HuH-7.5 (cell line): ENCODE data around the gene WRAP73.

Source experiments
- DNase-seq: peaks from one replicate; pipeline ENCODE4 v3.0.0; 2011; ENCODE audit warnings: low spot score

WRAP73 gene

DNA sequence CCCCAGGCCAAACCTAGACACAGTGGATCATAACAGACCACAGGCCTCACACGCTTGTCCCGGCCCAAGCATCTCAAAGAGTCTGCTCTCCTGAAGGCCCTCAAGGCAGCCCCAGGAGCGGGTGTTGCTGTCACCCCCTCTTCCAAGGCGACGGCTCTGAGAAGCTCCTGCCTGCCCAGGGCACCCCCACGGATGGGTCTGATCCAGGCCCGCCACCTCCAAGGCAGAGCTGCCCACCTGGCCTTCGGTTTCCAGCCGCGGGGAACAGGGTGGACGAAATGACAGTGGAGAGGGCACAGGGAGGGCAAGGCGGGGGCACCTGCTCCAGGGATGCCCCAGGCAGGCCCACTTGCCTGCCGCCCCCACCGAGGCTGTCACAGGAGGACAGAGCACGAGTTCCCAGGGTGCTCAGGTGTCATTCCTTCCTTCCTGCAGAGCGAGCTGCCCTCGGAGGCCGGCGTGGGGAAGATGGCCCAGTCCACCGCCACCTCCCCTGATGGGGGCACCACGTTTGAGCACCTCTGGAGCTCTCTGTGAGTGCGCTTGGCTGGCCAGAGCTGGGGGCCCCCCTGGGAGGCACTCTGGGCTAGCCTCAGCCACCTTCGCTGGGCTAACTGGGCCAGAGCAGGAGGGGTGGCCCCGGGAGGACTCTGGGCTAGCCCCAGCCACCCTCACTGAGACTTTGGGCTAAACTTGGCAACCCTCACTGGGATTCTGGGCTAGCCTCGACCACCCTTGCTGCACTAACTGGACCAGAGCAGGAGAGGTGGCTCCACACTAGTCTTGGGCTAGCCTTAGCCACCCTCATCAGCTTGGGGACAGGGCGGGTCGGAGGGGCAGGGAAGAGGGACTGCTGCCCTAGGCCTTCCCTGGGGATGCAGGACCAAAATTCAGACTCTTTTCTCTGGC, 32.2 kb upstream of the WRAP73 start:
- DNase-seq, result no peak

DNA sequence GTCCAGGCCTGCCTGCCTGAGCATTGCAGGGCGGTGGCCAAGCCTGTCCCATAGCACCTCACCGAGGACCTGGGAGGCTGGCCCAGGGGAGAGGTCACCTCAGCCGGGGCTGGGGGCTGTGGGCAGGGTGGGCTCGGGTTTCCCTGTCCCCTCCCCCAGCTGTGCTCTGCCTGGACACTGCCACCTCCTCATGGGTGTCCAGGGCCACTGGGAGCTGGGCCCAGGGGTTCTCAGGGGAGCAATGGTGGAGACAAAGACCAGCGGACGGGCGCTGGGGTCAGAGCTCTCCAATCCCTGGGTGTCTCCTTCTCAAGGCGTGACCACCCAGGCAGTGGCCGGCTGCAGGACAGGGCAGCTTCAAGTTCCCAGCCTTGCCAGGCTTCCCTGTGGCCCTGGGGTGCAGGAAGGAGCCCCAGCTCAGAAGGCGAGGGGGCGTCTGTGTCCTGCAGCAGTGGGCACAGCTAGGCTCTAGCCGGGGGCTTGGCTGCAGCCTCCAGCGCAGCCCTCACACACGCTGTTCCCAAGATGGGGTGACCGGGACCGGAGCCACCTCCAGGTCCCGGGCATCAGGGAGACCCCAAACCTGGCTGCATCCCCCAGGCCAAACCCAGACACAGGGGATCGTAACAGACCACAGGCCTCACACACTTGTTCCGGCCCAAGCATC, 31.5 kb upstream of the WRAP73 start:
- DNase-seq, result no peak

DNA sequence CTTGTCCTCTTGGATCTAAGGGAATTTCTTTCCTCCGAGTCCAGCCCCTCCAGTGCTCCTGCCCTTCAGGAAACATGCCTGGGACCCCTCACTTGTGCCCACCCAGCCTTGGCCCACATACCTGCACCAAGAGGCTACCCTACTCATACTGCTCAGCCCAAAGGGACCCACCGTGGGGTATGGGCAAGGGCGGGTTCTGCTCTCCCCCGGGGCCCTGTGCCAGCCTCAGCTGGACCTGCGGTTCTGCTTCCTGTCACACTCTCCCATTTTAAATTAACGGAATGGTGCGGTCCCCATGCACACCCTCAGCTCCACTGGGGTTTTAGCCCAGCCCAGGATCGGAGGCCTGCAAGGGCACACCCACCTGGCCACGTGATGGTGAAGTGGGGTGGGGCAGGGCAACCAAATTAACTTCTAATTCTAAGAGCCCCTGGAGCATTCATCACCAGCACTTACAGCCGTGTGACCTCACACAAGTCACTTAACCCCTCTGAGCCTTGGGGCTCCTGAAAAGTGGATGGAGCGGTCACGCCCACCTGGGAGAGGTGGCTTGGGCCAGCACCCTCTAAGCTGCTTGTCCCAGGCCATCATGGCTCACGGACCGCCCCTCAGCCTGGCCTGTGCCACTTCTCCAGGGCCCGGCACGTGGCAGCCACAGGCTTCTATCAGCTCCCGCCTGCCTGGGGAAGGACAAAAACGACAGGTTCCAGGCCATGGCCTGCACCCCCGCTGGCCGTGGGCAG, 30.8 kb upstream of the WRAP73 start:
- no peak for DNase-seq

DNA sequence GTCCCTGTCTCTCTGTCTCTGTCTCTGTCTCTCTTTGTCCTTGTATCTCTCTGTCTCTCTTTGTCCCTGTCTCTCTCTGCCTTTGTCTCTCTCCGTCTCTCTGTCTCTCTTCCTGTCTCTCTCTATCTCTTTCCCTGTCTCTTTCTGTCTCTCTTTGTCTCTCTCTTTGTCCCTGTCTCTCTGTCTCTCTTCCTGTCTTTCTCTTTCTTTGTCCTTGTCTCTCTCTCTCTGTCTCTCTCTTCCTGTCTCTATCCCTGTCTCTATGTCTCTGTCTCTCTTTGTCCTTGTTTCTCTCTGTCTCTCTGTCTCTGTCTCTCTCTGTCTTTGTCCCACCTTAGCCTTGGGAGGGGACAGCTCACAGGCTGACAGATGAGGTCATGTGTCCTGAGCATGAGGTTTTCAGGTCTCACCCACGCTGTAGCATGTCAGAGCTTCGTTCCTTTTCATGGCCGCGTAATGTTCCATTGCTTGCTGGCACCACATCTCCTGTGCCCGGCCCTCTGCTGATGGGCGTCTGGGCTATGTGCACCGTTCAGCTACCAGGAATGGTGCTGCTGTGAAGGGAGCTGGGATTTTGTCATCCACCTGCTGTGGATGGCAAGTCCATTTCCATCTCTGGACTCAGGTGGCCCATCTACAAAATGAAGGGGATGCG, 30.0 kb upstream of the WRAP73 start:
- DNase-seq, result no peak

DNA sequence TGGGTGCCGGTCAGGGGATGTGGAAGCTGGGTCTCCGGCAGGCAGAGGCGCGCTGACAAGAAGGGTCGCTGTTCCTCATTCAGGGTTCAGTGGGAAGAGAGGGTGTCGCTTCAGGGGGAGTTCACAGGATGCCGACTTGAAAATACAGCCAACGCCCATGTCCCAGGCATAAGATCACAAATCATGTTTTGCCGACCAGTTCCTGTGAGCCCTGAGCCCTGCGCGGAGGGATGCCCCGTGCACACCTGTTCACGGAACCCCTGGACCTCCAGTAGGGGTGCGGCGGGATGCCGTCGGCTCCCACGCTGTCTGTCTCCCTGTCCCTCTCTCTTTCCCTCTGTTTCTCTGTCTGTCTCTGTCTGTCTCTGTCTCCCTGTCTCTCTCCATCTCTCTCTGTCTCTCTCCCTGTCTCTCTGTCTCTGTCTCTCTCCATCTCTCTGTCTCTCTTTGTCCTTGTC, 29.2 kb upstream of the WRAP73 start:
- DNase-seq, result no peak

DNA sequence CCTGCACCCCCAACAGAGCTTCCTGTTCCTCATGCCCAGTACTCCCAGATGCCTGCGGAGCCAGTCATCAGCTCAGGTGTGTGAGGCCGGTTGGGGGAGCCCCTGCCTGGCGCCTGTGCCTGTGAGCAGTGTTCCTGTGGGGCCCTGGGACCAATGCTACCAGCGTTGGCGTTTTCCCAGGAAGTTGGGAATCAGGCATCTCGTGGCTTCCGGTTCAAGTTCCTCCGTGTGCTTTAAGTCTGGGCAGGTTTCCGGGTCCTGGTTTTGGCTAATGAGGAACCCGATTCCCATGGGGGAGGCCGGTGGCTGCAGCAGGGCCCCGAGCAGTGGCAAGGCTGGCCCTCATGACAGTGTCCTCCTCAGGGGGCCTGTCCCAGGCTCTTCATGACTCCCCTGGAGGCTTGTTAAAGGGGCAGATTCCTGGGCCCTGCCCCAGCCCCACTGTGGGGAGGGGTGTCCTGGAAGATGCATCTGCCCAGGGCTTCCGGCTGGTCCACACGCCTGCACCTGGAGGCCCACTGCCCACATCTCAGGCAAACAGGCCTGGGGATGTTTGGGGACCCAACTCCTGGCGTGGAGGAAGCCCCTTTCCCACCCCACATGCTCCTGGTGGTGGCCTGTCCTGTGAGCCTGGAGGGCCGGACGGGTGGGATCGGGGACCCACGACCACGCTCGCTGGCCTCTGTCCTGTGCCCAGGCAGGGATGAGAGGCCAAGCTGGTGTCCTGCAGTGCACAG, 28.6 kb upstream of the WRAP73 start:
- DNase-seq, result no peak

DNA sequence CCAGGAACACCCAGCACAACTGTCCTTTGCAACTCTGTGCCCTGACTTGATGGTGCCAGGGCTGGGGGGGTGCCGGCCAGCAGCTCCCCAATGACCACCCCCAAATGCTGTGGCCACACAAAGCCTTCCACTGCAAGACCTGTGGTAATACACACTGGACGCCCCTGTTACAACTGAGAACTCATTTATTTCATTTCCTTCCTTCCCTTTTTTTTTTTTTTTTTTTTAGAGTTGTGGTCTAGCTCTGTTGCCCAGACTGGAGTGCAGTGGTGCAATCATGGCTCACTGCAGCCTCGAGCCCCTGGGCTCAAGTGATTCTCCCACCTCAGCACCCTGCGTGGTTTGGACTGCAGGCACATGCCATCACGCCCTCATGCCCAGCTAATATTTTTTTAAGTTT, 27.6 kb upstream of the WRAP73 start:
- DNase-seq, result no peak

DNA sequence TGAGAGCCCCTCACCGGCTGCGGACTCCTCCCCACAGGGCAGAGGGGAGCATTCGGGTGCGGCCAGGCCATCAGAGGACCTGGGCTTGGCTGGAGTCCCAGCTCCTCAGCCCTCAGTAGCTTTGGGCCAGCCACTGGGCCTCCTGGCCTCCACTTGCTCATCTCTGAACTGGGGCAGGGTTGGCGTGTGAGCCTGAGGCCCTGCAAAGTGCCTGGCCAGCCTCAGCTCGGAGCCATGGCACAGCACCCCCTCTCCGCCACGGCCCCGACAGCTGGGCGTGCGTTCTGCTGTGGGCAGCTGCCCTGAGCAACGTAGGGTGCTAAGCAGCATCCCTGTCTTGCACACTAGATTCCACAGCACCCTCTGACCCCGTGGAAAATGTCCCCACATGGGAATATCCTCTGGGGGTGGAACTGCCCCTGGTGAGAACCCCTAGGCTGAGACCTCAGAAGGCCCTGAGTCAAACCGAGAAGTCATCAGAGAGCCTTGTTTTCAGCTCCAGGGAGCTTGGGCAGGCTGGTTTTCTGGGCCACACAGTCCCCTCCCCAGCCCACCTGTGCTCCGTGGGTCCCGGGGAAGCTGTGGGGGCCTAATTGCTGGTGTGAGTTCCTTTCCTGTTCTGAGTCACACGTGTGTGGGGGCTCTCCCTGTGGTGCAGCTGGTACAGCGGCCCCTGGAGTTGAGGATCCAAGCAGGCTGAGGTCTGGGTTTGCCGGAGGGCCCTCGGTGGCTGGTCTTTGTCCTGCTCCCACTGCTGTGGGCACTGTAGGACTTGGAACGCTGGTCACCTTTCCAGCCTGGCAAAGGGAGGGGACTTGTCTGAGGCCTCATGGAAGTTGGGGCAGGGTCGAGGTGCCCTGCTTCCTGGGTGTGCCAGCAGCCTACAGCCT, 26.9 kb upstream of the WRAP73 start:
- no peak for DNase-seq

DNA sequence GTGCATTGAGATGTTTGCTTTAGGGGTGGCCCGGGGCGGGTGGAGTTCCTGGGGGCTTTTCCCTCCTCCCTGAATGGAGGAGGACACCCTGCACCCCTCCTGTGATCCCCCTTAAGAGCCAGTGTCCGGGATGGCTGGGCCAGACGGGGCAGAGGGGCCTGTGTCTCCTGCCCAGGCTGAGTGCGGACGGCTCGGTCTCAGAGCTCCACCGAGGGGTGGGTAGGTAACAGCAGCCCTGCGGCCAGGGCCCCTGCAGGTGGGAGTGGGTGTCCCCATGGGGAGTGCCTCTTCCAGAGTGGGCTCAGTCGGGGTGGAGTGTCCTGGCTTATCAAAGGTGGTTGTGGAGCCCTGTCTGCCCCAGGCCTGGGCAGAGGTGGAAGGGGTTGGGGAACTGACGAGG, 25.5 kb upstream of the WRAP73 start:
- no peak for DNase-seq

DNA sequence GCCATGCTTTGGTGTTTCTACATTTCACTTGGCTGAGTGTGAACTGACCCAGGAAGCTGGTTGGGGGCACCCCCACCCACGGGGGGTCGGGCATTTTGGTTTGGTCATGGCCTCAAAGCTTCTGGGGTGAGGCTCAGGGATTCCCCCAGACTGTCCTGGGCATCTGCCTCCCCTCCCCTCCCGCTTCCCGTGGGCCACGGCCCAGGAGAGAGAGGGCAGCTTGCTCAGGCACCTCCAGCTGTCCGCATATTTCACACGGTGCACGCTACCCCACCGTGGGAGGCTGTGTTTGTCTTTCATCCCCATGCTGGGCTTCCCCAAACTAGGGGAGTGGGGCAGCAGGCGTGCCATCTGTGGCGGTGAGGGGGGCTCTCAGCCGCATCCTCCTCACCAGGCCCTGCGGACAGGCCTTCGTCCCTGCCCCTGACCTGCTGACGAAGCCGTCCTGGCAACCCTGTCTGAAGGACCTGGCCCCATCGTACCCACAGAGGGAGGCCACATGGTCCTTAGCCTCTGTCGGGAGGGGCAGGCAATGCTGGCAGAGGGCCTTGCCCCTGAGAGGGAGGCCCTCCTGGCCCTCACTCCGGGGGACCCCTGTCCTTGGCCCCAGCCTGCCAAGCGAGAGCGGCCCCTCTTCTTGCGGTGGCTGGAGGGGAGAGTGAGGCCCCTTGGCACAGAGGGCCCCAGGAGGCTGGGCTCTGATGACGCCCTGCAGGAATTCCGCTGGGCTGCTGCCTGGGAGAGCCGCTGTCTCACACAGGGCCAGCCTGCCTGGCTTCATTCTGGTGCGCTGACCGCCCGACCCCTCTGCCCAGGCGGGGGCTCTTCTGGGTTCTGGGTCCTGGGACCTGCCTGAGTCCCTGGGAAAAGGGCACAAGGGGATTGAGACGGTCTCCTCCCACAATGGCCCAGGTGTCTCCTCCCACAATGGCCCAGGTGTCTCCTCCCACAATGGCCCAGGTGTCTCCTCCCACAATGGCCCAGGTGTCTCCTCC, 24.5 kb upstream of the WRAP73 start:
- no peak for DNase-seq

DNA sequence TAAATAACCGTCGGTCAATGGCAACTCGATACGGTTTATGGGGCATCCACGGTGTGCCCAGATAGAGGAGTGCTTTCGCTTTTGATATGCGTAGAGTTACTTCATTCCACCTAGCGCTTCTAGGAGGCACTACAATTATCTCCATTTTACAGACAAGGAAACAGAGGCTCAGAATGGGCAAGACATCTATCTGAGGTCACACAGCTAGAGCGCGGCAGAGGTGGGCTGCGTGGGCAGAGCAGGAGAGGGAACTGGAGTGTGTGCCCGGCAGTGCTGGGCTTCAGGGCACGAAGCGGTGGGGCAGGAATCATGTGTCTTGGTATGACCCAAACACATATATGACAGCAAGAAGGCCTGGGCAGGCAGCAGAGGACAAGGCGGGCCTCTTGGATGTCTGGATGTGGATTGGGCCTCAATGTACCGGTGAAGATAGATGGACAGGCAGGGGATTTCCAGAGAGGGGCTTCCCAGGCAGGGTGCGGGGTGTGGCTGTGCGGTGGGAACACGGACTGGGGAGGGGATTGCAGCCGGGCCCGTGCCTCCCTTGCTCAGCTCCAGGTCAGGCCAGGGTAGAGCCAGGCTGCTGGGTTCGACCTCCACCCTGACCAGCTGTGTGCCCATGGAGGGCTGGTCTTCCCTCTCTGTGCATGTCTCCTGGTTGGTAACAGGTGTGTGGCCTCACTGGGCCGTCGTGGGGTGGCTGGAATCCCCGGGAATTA, 23.6 kb upstream of the WRAP73 start:
- no peak for DNase-seq

DNA sequence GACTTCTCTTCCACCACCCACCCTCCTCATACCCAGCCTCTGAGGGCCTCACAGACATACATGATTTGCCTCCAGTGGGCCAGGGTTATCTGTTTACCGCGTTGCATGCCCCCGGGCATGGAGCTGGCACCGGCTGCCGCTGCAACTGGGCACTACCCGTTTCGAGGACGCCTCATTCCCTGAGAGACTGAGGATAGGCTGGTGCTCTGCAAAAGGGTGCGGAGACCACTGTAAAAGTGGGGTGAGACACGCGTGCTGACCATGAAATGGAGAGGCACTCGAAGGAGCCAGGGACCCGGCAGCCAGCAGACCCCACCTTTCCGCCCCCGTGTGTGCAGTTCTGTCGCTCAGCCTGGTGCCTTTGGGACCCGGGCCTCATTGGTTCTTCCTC, 23.1 kb upstream of the WRAP73 start:
- no peak for DNase-seq

DNA sequence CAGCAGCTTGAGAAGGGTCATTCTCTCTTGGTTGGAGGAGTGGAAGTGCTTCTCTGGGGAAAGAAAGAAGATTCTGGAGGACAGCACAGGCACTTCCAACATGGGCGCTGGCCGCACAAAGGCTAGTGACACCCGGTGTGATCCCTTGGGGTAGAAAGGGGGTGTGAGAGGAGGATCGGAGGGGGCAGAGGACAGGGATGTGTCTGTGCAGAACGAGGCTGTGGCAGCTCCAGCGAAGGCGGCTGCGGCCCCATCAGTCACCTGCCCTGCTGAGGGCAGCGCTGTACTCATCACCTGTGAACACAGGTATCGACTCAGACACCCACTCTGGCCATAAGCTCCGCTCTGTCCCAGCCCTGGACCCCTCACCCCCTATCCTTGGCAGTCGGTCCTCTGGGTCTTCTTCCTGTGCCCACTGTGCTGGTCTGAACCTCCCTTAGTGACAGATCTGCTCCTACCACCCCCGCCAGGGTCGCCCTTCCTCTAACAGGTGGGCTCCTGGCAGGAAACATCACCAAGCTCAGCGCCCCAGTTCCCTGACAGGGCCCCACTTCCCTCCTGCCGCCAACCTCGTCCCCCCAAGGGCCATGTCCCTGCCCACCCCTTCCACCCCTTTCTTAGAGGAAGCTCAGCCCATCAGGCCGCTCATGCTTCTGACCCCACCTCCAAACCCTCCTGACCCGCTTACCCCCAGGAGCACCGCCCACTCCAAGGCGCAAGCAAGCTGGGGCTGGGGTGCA, 22.5 kb upstream of the WRAP73 start:
- DNase-seq, result no peak

DNA sequence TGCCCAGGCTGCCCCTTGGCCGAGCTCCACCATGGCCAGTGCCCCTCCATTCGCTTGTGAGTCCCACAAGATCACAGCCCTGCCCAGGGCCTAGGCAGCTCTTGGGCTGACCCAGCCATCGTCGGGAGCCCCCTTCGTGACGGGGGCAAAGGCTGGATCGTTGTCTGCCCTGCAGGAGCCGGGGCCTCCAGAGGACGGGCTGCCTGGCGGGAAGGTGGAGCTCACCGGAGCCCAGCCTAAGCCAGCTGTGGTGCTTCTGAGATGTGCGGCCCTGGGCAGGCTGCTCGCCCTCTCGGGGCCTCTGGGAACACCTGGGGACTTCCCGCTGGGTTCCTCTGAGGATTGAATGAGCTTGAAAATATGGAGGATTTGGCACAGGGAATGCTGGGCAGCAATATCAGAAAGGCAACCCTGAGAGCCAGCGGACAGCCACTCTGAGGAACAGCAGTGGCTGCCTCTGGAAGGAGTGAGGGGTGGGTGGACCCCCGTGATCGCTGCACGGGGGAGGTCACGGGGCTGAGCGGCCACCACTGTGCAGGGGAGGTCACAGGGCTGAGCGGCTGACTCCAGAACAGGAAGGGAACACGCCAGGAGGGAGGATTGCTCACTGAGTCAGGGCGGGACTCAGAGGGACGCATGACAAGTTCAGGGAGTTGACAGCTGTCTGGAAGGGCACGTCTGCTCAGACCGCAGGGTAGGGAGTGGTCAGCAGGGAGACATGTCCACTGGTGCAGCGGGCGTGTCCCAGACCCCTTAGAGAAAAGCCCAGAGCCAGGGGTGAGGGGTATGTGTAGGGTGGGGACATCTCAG, 21.7 kb upstream of the WRAP73 start:
- DNase-seq, result no peak

DNA sequence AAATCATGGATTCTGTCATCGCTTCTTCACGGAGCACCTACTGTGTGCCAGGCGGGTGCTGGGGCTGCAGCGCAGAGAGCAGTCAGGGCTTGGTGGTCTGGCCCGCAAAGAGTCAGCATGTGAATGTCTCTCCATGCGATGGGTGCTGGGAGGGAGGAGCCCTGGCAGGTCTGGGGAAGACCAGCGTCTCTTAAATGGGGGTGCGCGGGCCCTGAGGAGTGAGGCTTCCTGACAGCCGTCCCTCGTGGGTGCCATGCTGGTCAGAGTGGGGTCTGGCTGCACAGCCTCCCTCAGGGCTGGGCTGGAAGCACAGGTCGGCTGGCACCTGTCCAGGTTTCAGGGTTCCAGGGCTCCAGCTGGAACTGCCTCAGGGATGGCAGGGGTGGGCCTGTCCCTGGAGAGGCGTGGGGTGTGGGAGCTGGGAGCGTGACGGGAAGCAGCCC, 20.9 kb upstream of the WRAP73 start:
- no peak for DNase-seq

DNA sequence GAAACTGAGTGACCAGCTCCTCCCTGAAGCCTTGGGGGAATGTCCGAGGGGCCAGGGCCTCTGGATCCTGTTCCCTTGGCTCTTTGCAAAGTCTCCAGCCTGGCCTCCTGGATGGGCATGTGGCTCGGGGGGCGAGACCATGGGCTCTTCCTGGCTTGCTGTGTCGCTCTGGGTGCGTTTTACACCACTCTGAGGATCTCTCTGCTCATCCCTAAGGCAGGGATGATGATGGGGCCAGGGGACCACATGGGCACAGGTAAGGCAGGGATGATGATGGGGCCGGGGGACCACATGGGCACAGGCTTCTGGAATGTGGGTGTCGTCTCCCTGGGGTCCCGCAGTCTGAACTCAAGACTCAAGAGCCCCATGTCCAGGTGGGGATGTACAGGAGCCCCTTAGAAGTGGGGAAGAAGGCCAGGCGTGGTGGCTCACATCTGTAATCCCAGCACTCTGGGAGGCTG, 20.1 kb upstream of the WRAP73 start:
- DNase-seq, result no peak

DNA sequence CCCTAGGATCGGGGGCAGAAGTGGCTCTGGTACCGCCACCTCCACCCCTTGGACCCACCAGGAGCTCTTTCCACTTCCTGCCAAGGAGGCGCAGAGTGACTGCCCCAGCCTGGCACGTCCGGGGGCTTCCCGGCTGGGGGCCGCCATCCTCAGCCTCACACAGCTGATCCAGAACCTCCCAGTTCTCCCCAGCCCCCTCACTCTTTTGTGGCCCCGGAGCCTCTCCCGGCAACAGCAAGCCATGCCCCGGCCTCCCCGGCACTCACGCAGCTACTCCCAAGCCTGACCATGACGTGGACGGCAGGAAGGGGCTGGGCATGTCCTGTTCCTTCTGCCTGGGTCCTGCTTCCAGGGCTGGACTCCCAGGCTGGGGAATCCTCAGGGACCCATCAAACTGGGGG, 19.5 kb upstream of the WRAP73 start:
- no peak for DNase-seq
